Prostate gland (tissue), 2 donors: ENCODE results near the gene AOPEP. TPM values are rescaled to one million over a fixed set of nuclear protein-coding genes. Genes with fewer than 3 reads are reported as not detected.

Experiments used
- DNase-seq: peaks from one replicate; pipeline ENCODE4 v3.0.0-alpha.2; 2019; ENCODE audit warnings: low spot score
- H3K27ac ChIP-seq, 2 donors: fragments of 200-600 bp; sonication (generic); 2 replicates each; pipeline ENCODE4 v1.5.1; 2017 to 2019
- H3K27me3 ChIP-seq: fragments of 200-600 bp; sonication (generic); replicated peaks from 2 replicates; pipeline ENCODE4 v1.5.1; 2019; ENCODE audit not compliant: insufficient read depth
- H3K36me3 ChIP-seq, 2 donors: fragments of 200-600 bp; sonication (generic); 1 replicate in 1 of 2; 2 replicates in 1 of 2; pipeline versions ENCODE4 v1.5.1 to v1.8.1; 2017 to 2019
- H3K4me1 ChIP-seq: fragments of 200-600 bp; sonication (generic); replicated peaks from 2 replicates; pipeline ENCODE4 v1.5.1; 2019
- H3K4me3 ChIP-seq, 2 donors: fragments of 200-600 bp; sonication (generic); 2 replicates each; pipeline ENCODE4 v1.5.1; 2017 to 2019
- H3K9me3 ChIP-seq: fragments of 200-600 bp; sonication (generic); 2 replicates; pipeline ENCODE4 v1.5.1; 2017
- CTCF ChIP-seq, 4 experiments: fragments of 200-600 bp in 2 of 4; fragments of 450-650 bp in 2 of 4; sonication (generic) in 2 of 4; IDR thresholded peaks; 1 replicate in 3 of 4; 2 replicates in 1 of 4; pipeline ENCODE4 v1.5.1; 2016 to 2019; ENCODE audit warnings: antibody characterized with exemption in 4 of 4, mild to moderate bottlenecking in 2 of 4, moderate library complexity in 2 of 4
- POLR2A ChIP-seq: fragments of 450-650 bp; IDR thresholded peaks from one replicate; pipeline ENCODE4 v1.6.1; 2016; ENCODE audit warnings: antibody characterized with exemption, mild to moderate bottlenecking
- POLR2AphosphoS5 ChIP-seq: sonication (generic); formaldehyde crosslinking; IDR thresholded peaks from one replicate; pipeline ENCODE4 v1.6.1; 2017; ENCODE audit warnings: antibody characterized with exemption
- WGBS: methylation state at CpG from one replicate; pipeline ENCODE4 v1.1.5; 2018; 5-methylcytosine and 5-hydroxymethylcytosine counted together
- intact Hi-C: fragments of 100-400 bp; cut with DNase I; formaldehyde crosslinking; loops from one replicate; pipeline ENCODE4 v1.14.2; 2022
- total RNA-seq, 2 donors: library from RNA; depleted of rRNA; stranded (reverse); fragments of >200 nt; gene quantifications; one replicate each; pipeline ENCODE4 v1.1.0, GENCODE V29; 2016

AOPEP gene
- total RNA-seq, 2 donors from 2014 or later, result 107 to 188 TPM

GRCh38 chr9:95061916-95062595, 335.6 kb downstream of the AOPEP start:
- WGBS, result 34% methylated on average over 13 of the region's 13 CpGs
- peak overlapping the region; percentile 68 to 74 for H3K27ac ChIP-seq
- no peak for DNase-seq
- H3K4me1 ChIP-seq, result peaks cover 12% of the 10 kb centered on the region
- TF ChIP-seq POLR2AphosphoS5 (no peak), POLR2A (no peak), CTCF (IDR thresholded peaks at IDR 0.05) (no peak)
- H3K27me3 ChIP-seq, result no peaks in the 10 kb centered on the region
- no peaks in the 10 kb centered on the region for H3K36me3 ChIP-seq
- no peak overlapping the region for H3K4me3 ChIP-seq
- no peaks in the 10 kb centered on the region for H3K9me3 ChIP-seq
- intact Hi-C loops, result no loop called here

- peak overlapping the region; percentile 68 to 74 for H3K27ac ChIP-seq
- WGBS, result 28% methylated on average over 7 of the region's 7 CpGs
- H3K9me3 ChIP-seq, result no peaks in the 10 kb centered on the region
- H3K4me3 ChIP-seq, result no peak overlapping the region
- intact Hi-C loops, result no loop called here
- no peak for DNase-seq
- TF ChIP-seq CTCF (IDR thresholded peaks at IDR 0.05) (no peak), POLR2A (no peak), POLR2AphosphoS5 (no peak)
- peaks cover 12% of the 10 kb centered on the region for H3K4me1 ChIP-seq
- no peaks in the 10 kb centered on the region for H3K27me3 ChIP-seq
- no peaks in the 10 kb centered on the region for H3K36me3 ChIP-seq
These were observed 336.1 kb downstream of the AOPEP start for GRCh38 chr9:95062596-95063065.

GRCh38 chr9:95063300-95063699, 336.8 kb downstream of the AOPEP start:
- intact Hi-C loops, result no loop called here
- Histone ChIP-seq H3K27me3 (no peaks in the 10 kb centered on the region), H3K4me3 (no peak overlapping the region), H3K4me1 (peaks cover 12% of the 10 kb centered on the region), H3K9me3 (no peaks in the 10 kb centered on the region), H3K27ac (peak overlapping the region; percentile 68 to 74), H3K36me3 (no peaks in the 10 kb centered on the region)
- 60% methylated on average over 10 of the region's 10 CpGs for WGBS
- TF ChIP-seq CTCF (IDR thresholded peaks at IDR 0.05), result no peak
- TF ChIP-seq POLR2A, result no peak
- DNase-seq, result no peak

GRCh38 chr9:95065224-95065623, 338.7 kb downstream of the AOPEP start:
- intact Hi-C loops, result no loop called here
- Histone ChIP-seq H3K4me1 (peaks cover 11% of the 10 kb centered on the region), H3K27me3 (no peaks in the 10 kb centered on the region), H3K4me3 (no peak overlapping the region), H3K36me3 (no peaks in the 10 kb centered on the region), H3K9me3 (no peaks in the 10 kb centered on the region), H3K27ac (peak overlapping the region; percentile 68 to 74)
- DNase-seq, result no peak
- 22% methylated on average over 11 of the region's 11 CpGs for WGBS
- TF ChIP-seq POLR2AphosphoS5 (no peak), CTCF (IDR thresholded peaks at IDR 0.05) (peak in 1 of 4 experiments; percentile 11)

GRCh38 chr9:95067057-95067456, 340.6 kb downstream of the AOPEP start:
- peak overlapping the region in 1 of 2 donors; percentile 25 for H3K27ac ChIP-seq
- TF ChIP-seq POLR2A (no peak), CTCF (IDR thresholded peaks at IDR 0.05) (no peak), POLR2AphosphoS5 (no peak)
- WGBS, result 71% methylated on average over 6 of the region's 6 CpGs
- no peaks in the 10 kb centered on the region for H3K27me3 ChIP-seq
- intact Hi-C loops, result no loop called here
- no peak for DNase-seq
- no peaks in the 10 kb centered on the region for H3K9me3 ChIP-seq
- H3K4me3 ChIP-seq, result no peak overlapping the region
- H3K36me3 ChIP-seq, result no peaks in the 10 kb centered on the region
- peaks cover 10% of the 10 kb centered on the region for H3K4me1 ChIP-seq
